T-helper 1 cell treated with Interleukin-12 subunit alpha and Interleukin-12 subunit beta and Interleukin-4 antibody, amounts not matched to agents 30 μg/mL and 1 μg/mL, for 36 hours (primary cell): Measurements from ENCODE around the gene TTC38.

ENCODE experiments used
- H3K27ac Mint-ChIP-seq: one replicate; pipeline ENCODE4 v1.8.0; 2021; ENCODE audit warnings: mild to moderate bottlenecking, mixed read lengths
- H3K27me3 Mint-ChIP-seq: one replicate; pipeline ENCODE4 v1.8.0; 2021; ENCODE audit warnings: low read depth, mixed read lengths
- H3K36me3 Mint-ChIP-seq: one replicate; pipeline ENCODE4 v1.8.0; 2021; ENCODE audit warnings: low read depth, mixed read lengths
- H3K4me1 Mint-ChIP-seq: one replicate; pipeline ENCODE4 v1.8.0; 2021; ENCODE audit warnings: low read depth, mixed read lengths
- H3K4me3 Mint-ChIP-seq: one replicate; pipeline ENCODE4 v1.8.0; 2021; ENCODE audit warnings: mild to moderate bottlenecking, moderate library complexity, mixed read lengths
- H3K9me3 Mint-ChIP-seq: one replicate; pipeline ENCODE4 v1.8.0; 2021; ENCODE audit warnings: mixed read lengths

The TTC38 gene

DNA sequence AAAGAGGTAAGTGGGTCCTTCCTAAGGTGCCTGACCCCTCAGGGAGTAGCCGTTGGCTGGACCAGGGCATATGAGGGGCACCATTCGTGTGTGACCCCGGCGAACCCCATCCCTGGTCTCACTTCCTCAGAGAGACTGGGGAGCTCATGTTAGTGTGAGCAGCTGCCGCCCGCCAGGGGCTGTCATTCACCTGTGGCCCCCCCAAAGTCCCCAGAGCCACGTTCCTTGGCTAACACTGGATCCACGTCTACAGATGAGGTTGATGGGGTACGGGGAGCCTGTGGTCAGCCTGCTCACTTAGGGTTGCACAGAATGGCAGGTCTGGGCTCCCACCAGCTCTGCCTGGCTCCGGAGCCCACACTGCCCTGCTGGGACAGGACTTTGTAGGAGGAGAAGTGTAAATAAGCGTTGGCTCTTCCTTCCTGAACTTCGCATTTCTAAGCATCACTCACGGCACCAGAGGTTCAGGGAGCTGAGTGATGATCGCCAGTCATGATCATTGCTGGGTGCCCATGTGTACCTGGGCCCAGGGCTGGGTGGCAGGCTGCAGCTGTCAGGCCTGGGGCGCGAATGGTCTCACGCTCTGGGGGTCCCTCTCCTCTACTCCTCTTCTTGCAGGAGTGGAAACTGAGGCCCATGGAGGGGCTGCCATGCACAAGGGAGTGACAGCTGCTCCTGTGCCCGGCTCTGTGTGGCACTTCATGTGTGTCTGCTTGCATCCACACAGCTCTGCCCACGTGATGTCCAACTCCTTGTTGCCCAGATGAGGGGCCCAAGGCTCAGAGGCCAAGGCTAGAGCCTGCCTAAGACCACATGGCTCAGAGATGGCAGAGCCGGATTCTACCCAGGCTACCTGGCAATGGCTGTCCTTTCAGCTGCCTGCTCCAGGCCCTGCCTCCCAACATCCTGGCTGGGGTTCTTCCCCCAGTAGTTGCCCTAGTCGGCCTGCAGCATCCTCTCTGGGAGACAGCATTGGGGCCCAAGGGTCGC, 11.1 kb downstream of the TTC38 start:
- Mint-ChIP-seq H3K9me3 (peaks cover 5% of the 10 kb centered on the region), H3K27me3 (no peaks in the 10 kb centered on the region), H3K27ac (no peak overlapping the region), H3K36me3 (peaks cover 27% of the 10 kb centered on the region), H3K4me3 (no peak overlapping the region), H3K4me1 (peaks cover 2% of the 10 kb centered on the region)

DNA sequence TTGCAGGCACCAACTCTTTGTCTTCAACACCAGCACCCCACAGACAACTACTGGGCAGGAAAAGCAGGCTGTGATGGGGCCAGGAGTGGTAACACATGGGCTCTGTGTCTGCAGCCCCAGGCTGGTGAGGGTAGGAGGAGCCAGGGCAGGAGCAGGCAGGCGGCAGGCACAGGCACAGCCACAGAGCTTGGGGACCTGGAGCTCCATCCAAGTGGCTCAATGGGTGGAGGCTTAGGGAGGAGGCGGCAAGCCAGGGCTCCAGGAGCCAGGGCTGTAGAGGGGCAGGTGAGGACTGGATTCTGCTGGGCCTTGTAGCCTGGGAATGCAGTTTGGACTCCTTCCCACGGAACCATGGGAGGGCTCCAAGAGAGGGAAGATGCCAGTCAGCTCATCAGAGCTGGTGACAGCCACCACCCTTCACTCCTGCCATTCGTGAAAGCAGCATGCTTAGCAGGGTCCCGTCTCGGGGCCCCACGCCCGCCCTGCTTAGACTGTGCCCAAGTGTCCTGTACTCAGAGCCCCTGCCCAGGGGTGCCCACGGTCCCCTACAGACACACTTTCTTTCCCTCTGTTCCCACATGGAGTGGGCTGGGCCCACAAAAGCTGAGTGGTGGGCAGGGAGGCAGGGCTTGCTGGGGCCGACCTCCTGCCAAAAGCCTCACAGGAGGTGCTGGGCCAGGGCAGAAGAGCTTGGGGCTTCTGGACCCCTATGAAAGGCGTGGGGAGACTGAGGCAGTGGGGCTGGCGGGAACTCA, 12.4 kb downstream of the TTC38 start:
- Mint-ChIP-seq H3K9me3 (peaks cover 4% of the 10 kb centered on the region), H3K27me3 (no peaks in the 10 kb centered on the region), H3K36me3 (peaks cover 27% of the 10 kb centered on the region), H3K4me1 (peaks cover 2% of the 10 kb centered on the region), H3K27ac (no peak overlapping the region), H3K4me3 (no peak overlapping the region)

DNA sequence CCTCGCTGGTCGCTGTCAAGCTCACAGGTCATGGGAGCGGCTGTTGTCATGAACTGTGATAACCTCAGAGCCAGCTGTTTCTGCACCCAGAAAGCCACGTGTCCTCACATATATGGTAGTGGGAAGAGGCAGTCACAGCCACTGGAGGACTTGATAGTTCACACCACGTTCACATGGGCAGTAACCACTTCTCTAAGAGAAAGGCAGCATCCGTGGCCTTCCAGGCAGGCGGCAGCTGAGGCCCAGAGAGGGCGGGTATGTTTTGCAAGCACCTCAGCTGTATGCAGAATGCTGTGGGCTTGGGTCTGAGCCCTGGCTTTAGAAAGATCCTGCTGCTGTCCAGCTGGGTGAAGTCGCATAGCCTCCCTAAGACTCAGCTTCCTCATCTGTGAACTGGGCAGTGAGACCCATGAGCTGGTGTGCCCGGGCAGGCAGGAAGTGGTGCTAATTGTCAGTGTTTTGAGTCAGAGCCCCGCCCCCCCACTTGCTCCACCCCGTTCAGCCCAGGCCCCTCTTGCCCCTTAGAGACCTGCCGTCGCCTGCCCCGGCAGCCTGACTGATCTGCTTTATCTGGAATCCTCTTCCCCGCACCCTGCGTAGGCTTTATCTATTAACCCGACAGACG, 13.3 kb downstream of the TTC38 start:
- H3K27ac Mint-ChIP-seq, result no peak overlapping the region
- H3K27me3 Mint-ChIP-seq, result no peaks in the 10 kb centered on the region

DNA sequence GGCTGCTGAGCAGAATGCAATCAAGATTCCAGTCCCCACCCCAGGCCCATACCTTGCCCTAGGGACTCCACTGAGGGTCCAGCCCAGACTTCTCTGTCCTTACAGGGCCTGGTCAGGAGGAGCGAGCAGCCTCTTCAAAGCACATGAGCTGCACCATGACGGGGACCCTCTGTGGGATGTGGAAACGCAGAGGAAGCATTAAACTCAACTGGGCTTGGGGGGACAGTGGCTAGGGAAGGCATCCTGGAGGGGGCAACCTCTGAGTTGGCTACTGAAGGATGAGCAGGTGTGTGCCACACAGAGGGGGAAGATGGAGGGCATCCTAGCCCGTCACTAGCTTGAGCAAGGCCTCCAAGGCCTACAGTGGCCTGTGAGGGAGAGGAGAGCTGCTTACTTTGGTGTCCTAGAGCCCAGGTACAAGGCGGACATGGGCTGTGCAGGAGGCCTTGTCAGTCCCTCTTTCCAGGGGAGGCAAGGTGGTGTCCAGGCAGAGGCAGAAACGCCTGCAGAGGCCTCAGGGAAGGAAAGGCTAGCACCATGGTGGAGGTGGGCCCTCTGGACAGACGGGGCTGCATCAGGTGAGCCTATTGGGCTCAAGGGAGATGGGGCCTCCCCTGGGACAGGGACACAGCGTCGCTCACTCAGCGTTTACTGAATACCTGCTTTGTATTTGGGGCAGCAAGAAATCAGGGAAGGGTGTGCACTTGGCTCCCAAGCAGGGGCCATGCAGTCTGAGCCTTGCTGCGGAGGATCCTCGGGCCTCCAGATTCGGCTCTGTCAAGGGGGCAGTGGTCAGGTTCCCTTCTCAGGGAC, 14.3 kb downstream of the TTC38 start:
- Mint-ChIP-seq H3K27ac (no peak overlapping the region), H3K36me3 (peaks cover 18% of the 10 kb centered on the region), H3K9me3 (no peaks in the 10 kb centered on the region), H3K27me3 (no peaks in the 10 kb centered on the region), H3K4me1 (peaks cover 2% of the 10 kb centered on the region), H3K4me3 (no peak overlapping the region)

More for the DNA sequence above, 13.3 kb downstream of the TTC38 start:
- no peak overlapping the region for H3K4me3 Mint-ChIP-seq
- peaks cover 22% of the 10 kb centered on the region for H3K36me3 Mint-ChIP-seq
- H3K9me3 Mint-ChIP-seq, result no peaks in the 10 kb centered on the region
- peaks cover 2% of the 10 kb centered on the region for H3K4me1 Mint-ChIP-seq

DNA sequence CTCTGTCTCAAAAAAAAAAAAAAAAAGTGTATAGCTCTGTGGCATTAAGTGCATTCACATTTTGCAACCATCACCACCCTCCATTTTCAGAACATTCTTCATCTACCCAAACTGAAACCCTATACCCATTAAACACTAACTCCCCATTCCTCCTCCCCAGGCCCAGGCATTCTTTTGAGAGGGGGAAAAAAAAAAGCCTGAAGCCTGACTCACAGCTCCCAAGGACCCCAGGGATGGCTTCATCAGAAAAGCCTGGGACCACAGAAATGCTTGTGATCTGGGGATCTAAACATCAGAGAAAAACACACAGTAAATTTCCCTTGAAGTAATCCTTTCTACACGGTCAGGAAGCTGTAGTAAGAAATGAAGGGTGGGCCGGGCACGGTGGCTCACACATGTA, 18.2 kb downstream of the TTC38 start:
- Mint-ChIP-seq H3K9me3 (no peaks in the 10 kb centered on the region), H3K36me3 (peaks cover 27% of the 10 kb centered on the region), H3K4me1 (peaks cover 18% of the 10 kb centered on the region), H3K4me3 (no peak overlapping the region), H3K27me3 (no peaks in the 10 kb centered on the region), H3K27ac (no peak overlapping the region)

DNA sequence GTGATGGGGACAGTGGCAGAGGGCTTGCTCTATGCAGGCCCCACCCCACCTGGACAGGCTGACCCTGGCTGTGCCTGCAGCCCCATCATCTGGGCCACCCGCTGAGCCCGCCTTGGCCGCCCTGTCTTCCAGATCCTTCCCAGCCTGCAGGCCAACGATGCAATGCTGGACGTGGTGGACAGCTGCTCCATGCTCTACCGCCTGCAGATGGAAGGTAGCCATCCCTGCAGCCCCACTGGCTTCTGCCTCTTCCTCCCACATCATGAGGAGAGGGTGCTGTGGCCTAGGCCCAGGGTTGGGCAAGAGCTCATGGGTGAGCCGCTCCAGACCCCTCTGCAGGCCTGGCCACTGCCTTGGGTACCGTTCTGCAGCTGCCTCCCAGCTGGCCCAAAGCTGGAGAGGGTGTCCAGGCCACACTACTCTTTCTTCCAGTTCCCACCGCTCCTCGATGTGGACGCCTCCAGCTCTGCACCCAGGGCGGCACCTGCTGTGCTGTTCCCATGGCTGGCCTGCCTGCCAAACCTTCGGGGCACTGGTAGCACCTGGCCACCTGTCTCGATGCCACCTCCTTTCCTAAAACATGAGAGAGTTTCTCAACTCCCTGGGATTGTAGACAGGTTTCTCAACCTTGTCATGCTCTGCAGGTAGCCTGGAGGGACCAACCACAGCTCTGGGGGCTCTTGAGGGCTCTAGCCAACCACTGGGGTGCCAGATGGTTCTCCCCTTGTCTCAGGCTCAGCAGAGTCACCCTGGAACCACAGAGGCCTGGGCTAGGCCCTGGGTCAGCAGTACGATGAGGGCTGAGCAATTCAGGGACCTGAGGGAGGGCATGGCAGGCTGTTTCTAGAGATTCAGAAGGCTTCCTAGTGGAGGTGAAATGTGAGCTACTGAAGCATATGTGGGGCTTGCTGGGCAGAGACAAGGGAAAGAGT, 19.4 kb downstream of the TTC38 start:
- H3K27ac Mint-ChIP-seq, result peak overlapping the region; percentile 81
- peaks cover 29% of the 10 kb centered on the region for H3K36me3 Mint-ChIP-seq
- H3K9me3 Mint-ChIP-seq, result peaks cover under 1% of the 10 kb centered on the region
- no peaks in the 10 kb centered on the region for H3K27me3 Mint-ChIP-seq
- H3K4me1 Mint-ChIP-seq, result peaks cover 17% of the 10 kb centered on the region
- peak overlapping the region; percentile 70 for H3K4me3 Mint-ChIP-seq

DNA sequence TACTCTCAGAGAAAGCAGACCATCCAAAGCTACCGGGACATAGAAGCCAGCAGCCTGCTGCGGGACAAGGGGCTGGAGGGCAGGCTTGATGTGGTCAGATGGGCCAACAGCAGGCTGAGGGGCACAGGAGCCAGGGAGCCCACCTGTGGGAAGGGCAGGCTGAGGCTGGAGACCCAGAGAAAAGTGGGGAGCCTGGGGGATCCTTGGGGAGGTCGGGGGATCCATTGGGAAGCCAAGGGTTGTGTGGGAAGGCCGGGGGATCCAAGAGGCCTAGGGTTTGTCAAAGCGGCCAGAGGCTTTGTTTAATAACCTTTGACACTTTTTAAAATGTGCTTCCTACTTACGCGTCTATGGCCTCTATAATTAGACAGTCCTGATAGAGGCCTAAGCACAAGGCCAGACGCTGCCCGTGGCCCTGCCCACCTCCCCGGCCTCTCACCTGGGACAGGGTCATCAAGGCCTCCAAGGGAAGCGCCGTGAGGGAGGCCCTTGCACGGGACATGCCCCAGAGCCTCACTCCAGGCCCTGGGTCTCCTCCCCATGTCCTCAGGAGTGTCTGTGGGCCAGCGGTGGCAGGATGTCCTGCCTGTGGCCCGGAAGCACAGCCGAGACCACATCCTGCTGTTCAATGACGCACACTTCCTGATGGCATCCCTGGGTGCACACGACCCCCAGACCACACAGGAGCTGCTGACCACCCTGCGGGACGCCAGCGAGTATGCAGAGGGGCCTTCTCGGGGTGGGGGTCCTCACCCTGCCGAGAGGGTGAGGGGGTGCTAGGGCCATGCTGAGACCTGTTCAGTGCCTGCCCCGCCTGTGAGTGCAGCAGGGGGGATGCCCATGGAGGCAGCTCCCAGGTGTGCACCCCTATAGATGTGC, 20.3 kb downstream of the TTC38 start:
- H3K4me1 Mint-ChIP-seq, result peaks cover 17% of the 10 kb centered on the region
- H3K27me3 Mint-ChIP-seq, result no peaks in the 10 kb centered on the region
- peak overlapping the region; percentile 70 for H3K4me3 Mint-ChIP-seq
- H3K27ac Mint-ChIP-seq, result peak overlapping the region; percentile 81
- H3K9me3 Mint-ChIP-seq, result peaks cover 4% of the 10 kb centered on the region
- H3K36me3 Mint-ChIP-seq, result peaks cover 38% of the 10 kb centered on the region

DNA sequence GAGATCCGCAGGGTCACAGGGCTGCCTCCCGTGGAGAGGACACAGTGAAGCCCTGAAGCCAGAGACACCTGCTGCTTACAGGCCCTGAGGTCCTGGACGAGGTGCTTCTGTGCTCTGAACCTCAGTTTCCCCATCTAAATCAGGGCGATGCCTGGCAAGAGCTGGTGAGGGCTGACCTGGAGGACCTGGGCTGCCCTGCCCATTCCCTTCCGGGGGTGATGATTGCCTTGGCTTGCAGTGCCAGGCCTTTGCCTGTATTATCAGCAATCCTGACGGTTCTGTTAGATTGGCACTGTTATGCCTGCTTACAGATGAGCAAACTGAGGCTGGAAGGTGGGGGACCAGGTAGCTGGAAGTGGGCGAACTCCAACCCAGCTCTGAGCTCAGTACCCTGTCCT, 21.0 kb downstream of the TTC38 start:
- H3K4me1 Mint-ChIP-seq, result peaks cover 17% of the 10 kb centered on the region
- peak overlapping the region; percentile 81 for H3K27ac Mint-ChIP-seq
- no peak overlapping the region for H3K4me3 Mint-ChIP-seq
- H3K36me3 Mint-ChIP-seq, result peaks cover 40% of the 10 kb centered on the region
- no peaks in the 10 kb centered on the region for H3K27me3 Mint-ChIP-seq
- peaks cover 4% of the 10 kb centered on the region for H3K9me3 Mint-ChIP-seq

DNA sequence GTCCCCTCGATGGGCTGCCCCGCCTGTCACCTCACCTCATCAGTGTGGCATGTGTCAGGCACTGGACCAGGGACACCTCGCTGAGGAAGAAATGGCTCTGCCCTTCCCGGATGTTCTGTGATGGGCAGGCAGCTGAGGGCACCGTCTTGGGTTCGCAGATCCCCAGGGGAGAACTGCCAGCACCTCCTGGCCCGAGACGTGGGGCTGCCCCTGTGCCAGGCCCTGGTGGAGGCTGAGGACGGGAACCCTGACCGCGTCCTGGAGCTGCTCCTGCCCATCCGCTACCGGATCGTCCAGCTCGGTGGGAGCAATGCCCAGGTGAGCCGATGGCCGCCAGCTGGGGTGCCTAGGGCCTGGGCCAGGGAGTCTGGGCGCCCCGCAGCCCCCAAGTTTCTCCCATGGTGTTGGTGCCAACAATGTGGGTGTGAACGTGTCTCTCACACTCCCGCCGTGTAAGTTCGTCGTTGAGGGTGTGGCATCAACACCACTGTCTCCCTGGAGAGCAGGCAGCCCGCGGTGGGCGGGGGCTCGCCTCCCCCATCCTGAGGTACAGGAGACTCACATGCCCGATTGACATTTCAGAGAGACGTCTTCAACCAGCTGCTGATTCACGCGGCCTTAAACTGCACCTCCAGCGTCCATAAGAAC, 21.6 kb downstream of the TTC38 start:
- H3K4me3 Mint-ChIP-seq, result no peak overlapping the region
- no peaks in the 10 kb centered on the region for H3K27me3 Mint-ChIP-seq
- peaks cover 17% of the 10 kb centered on the region for H3K4me1 Mint-ChIP-seq
- no peak overlapping the region for H3K27ac Mint-ChIP-seq
- H3K36me3 Mint-ChIP-seq, result peaks cover 34% of the 10 kb centered on the region
- peaks cover 4% of the 10 kb centered on the region for H3K9me3 Mint-ChIP-seq

DNA sequence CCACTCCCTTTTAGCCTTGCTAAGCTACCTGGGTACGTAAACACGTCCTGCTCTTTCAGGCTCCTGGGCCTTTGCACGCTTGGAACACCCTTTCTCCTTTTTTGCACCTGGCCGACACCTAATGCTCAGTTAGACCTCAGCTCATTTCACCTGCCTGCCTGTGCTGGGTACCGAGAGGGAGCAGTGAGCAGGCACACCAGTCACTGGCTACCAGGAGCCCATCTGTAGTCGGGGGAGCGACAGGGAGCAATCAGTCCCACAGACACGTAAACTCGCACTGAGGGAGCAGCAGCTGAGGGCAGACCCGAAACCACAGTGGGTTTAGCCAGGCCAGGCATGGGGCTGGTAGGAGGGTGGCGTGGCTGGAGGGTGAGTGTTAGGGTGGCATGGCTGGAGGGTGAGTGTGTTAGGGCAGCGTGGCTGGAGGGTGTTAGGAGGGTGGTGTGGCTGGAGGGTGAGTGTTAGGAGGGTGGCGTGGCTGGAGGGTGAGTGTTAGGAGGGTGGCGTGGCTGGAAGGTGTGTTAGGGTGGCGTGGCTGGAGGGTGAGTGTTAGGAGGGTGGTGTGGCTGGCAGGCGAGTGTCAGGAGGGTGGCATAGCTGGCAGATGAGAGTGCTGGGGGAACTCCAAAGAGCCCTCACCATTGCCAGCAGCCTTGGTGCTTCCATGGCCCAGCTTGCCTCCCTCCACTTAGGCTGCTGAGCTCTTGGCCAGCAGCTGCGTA, 22.5 kb downstream of the TTC38 start:
- Mint-ChIP-seq H3K27ac (peak overlapping the region; percentile 72), H3K4me3 (no peak overlapping the region)

DNA sequence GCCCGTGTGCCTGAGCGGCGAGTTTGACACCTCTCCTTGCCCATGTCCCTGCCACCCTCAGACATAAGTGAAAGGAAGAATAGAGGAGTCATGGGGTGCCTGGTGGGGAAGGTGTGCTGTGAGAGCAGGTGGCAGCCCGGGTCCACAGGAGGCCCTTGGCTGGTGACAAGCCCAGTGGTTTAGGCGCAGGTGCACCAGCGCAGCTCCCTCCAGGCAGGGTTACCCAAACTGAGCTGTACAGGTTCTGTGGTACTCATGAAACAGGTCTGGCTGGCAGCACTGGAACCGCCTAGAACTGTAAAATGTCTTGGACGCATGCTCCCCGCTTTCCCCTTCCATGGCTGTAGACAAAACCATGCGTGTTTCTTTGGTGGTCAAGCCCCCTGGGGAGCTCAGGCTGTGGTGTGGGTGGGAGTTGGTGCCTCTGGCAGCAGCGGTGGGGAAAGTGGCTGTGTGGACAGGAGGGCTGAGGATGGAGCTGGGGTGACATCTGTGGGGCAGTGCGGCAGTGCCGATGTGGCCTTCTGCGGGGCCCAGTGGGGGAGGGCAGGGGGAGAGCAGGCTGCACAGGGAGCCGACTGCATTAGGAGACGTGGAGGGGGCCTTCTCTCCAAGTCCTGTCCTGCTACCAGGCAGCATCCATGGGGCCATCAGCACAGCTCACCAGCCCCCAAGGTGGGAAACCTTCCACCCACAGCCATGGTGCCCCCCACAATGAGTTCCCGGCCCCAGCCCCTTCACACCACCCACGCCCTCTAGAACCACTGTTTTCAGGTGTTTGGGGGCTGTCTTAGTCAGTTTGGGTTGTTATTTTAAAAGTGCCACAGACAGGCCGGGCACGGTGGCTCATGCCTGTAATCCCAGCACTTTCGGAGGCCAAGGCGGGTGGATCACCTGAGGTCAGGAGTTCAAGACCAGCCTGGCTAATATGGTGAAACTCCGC, 23.3 kb downstream of the TTC38 start:
- no peak overlapping the region for H3K27ac Mint-ChIP-seq
- H3K4me3 Mint-ChIP-seq, result no peak overlapping the region
- no peaks in the 10 kb centered on the region for H3K27me3 Mint-ChIP-seq
- peaks cover 30% of the 10 kb centered on the region for H3K36me3 Mint-ChIP-seq
- H3K9me3 Mint-ChIP-seq, result peaks cover 4% of the 10 kb centered on the region
- H3K4me1 Mint-ChIP-seq, result peaks cover 26% of the 10 kb centered on the region

More for the DNA sequence above, 22.5 kb downstream of the TTC38 start:
- Mint-ChIP-seq H3K9me3 (peaks cover 4% of the 10 kb centered on the region), H3K27me3 (no peaks in the 10 kb centered on the region), H3K4me1 (peaks cover 20% of the 10 kb centered on the region), H3K36me3 (peaks cover 32% of the 10 kb centered on the region)
